DMS 273 (cell line): Measurements from ENCODE around the gene EHF.
"Not testable (repeated sequence)": the region's sequence is repeated elsewhere in the genome, so short reads cannot be mapped to it uniquely, and the experiment has no call there.

Experiments
- DNase-seq: peaks from one replicate; lab custom pipeline; 2025; ENCODE audit not compliant: unreplicated experiment; lab: John Stamatoyannopoulos, UW

EHF gene

GRCh38 chr11:34665077-34665835 lies 44.4 kb downstream of the EHF start:
- no peak for DNase-seq

- DNase-seq = no peak
Observed at GRCh38 chr11:34667810-34668582, 47.1 kb downstream of the EHF start.

- DNase-seq = no peak
Observed at GRCh38 chr11:34668583-34669053, 47.7 kb downstream of the EHF start.

- no peak for DNase-seq
Observed at GRCh38 chr11:34669458-34669857, 48.6 kb downstream of the EHF start.

- no peak for DNase-seq
Observed at GRCh38 chr11:34671117-34671516, 50.2 kb downstream of the EHF start.

GRCh38 chr11:34671946-34672345 lies 51.1 kb downstream of the EHF start:
- DNase-seq = no peak

GRCh38 chr11:34674038-34674437 lies 53.1 kb downstream of the EHF start:
- DNase-seq = no peak

- DNase-seq = no peak
Observed at GRCh38 chr11:34676227-34676626, 55.3 kb downstream of the EHF start.

- no peak for DNase-seq
Observed at GRCh38 chr11:34679681-34680080, 58.8 kb downstream of the EHF start.

- DNase-seq = no peak
Observed at GRCh38 chr11:34680206-34680605, 59.3 kb downstream of the EHF start.

- no peak for DNase-seq
Observed at GRCh38 chr11:34680918-34681586, 60.2 kb downstream of the EHF start.

GRCh38 chr11:34682825-34683224 lies 61.9 kb downstream of the EHF start:
- no peak for DNase-seq

- no peak for DNase-seq
Observed at GRCh38 chr11:34683396-34683795, 62.5 kb downstream of the EHF start.

- no peak for DNase-seq
Observed at GRCh38 chr11:34685864-34686263, 65.0 kb downstream of the EHF start.

- not testable (repeated sequence) for DNase-seq
Observed at GRCh38 chr11:34692299-34692698, 71.4 kb downstream of the EHF start.

- no peak for DNase-seq
Observed at GRCh38 chr11:34696862-34697261, 76.0 kb downstream of the EHF start.

GRCh38 chr11:34706709-34707461 lies 86.0 kb downstream of the EHF start:
- DNase-seq = no peak

- no peak for DNase-seq
Observed at GRCh38 chr11:34707462-34707840, 86.6 kb downstream of the EHF start.
